ENCODE data around the gene SP140.

- TF ChIP-seq CTCF (conservative IDR thresholded peaks at IDR 0.05 in 1 of 2, IDR thresholded peaks at IDR 0.05 in 1 of 2; ENCODE audit: extremely low read depth in 1 of 2, insufficient read depth in 1 of 2, low read depth in 1 of 2, low read length in 2 of 2) (no peak), EZH2 (IDR thresholded peaks at IDR 0.05; ENCODE audit: borderline replicate concordance, low read length) (no peak)
Observed at GRCh38 chr2:230322561-230323384, 97.2 kb downstream of the SP140 start.
